MCF 10A (cell line): ENCODE measurements around the gene HNRNPA2B1. TPM values are rescaled to one million over a fixed set of nuclear protein-coding genes. Genes with fewer than 3 reads are reported as not detected.

Experiments
- BruUV-seq: library from RNA; stranded (reverse); fragments of 400-500 nt; replicated peaks from 2 replicates; lab custom pipeline; 2021; lab: Mats Ljungman, UMichigan
- CTCF ChIA-PET: fragments of 300-600 bp; sonication (Branson Sonifier 250); formaldehyde crosslinking; extraction: SDS; loops from one replicate; lab custom pipeline; 2021; ENCODE audit warnings: antibody characterized with exemption, inconsistent platforms; lab: Yijun Ruan, JAX
- POLR2A ChIA-PET: fragments of 300-600, 350-650 bp; sonication (Branson Sonifier 250); formaldehyde crosslinking; extraction: SDS; loops from one replicate; lab custom pipeline; 2020; ENCODE audit warnings: antibody characterized with exemption, inconsistent platforms; lab: Yijun Ruan, JAX
- DNase-seq: peaks from one replicate; pipeline ENCODE4 v3.0.0-alpha.2; 2018; ENCODE audit not compliant: unreplicated experiment
- H3K27ac Mint-ChIP-seq: one replicate; pipeline ENCODE4 v1.8.0; 2022; ENCODE audit warnings: mild to moderate bottlenecking, low read depth, mixed read lengths; ENCODE audit not compliant: unreplicated experiment
- H3K27me3 Mint-ChIP-seq: one replicate; pipeline ENCODE4 v1.8.0; 2022; ENCODE audit warnings: mixed read lengths; ENCODE audit not compliant: insufficient read depth, unreplicated experiment
- H3K36me3 Mint-ChIP-seq: one replicate; pipeline ENCODE4 v1.8.0; 2022; ENCODE audit warnings: mild to moderate bottlenecking, moderate library complexity, mixed read lengths; ENCODE audit not compliant: insufficient read depth, unreplicated experiment
- H3K4me1 Mint-ChIP-seq: one replicate; pipeline ENCODE4 v1.8.0; 2022; ENCODE audit warnings: mixed read lengths; ENCODE audit not compliant: insufficient read depth, unreplicated experiment
- H3K4me3 Mint-ChIP-seq: one replicate; pipeline ENCODE4 v1.8.0; 2022; ENCODE audit warnings: mild to moderate bottlenecking, moderate library complexity, mixed read lengths; ENCODE audit not compliant: unreplicated experiment
- H3K9me3 Mint-ChIP-seq: one replicate; pipeline ENCODE4 v1.8.0; 2022; ENCODE audit warnings: mixed read lengths; ENCODE audit not compliant: unreplicated experiment
- CTCF ChIP-seq: fragments of 200-600 bp; IDR thresholded peaks from one replicate; pipeline ENCODE4 v1.8.0; 2022; ENCODE audit warnings: antibody characterized with exemption, mild to moderate bottlenecking; ENCODE audit not compliant: unreplicated experiment
- intact Hi-C: fragments of 100-400 bp; cut with micrococcal nuclease; formaldehyde crosslinking; loops from 2 replicates; pipeline ENCODE4 v1.14.1; 2022
- total RNA-seq: library from RNA; stranded (reverse); gene quantifications from 2 replicates; pipeline ENCODE4 v1.2.3, GENCODE V29; 2022

Gene HNRNPA2B1
- total RNA-seq, 1 experiment from 2014 or later, result 646 TPM

- H3K9me3 Mint-ChIP-seq, result no peaks in the 10 kb centered on the region
- ChIA-PET CTCF (interaction anchor here (0.5 to 5.0 kb wide), 10 partner anchors 22 to 1254 kb away, joined by 3 to 123 read pairs (median 3); no protein-coding TSS in a partner anchor), POLR2A (interaction anchor here (0.6 to 12.9 kb wide), 46 partner anchors 8 to 1541 kb away, joined by 3 to 268 read pairs (median 4); partner anchors contain the start of genes HOXA1, HOXA5 and SNX10)
- peak overlapping the region; percentile 98 for H3K4me3 Mint-ChIP-seq
- BruUV-seq, result TSS peak; percentile 35
- H3K4me1 Mint-ChIP-seq, result peaks cover 37% of the 10 kb centered on the region
- no peaks in the 10 kb centered on the region for H3K27me3 Mint-ChIP-seq
- peak overlapping the region; percentile 99 for H3K27ac Mint-ChIP-seq
- peaks cover 80% of the 10 kb centered on the region for H3K36me3 Mint-ChIP-seq
- DNase-seq, result peak; percentile 68
- intact Hi-C loops, result loop anchor here (2.0 to 5.0 kb wide), 3 partner anchors 147 to 942 kb away; partner anchors contain the start of gene HOXA5
- no peak for TF ChIP-seq CTCF
These were observed 505 bp downstream of the HNRNPA2B1 start for GRCh38 chr7:26200038-26200443.

GRCh38 chr7:26199301-26200037, 1.1 kb downstream of the HNRNPA2B1 start:
- Mint-ChIP-seq H3K27ac (peak overlapping the region; percentile 99), H3K36me3 (peaks cover 85% of the 10 kb centered on the region), H3K27me3 (no peaks in the 10 kb centered on the region), H3K9me3 (no peaks in the 10 kb centered on the region), H3K4me1 (peaks cover 32% of the 10 kb centered on the region), H3K4me3 (peak overlapping the region; percentile 98)
- intact Hi-C loops, result loop anchor here (2.0 to 5.0 kb wide), 6 partner anchors 85 to 943 kb away; partner anchors contain the start of gene HOXA5
- no peak for DNase-seq
- no peak for TF ChIP-seq CTCF
- no TSS peak for BruUV-seq
- POLR2A ChIA-PET, result interaction anchor here (0.5 to 12.9 kb wide), 54 partner anchors 8 to 1575 kb away, joined by 3 to 268 read pairs (median 4); partner anchors contain the start of genes HOXA1, HOXA5, NFE2L3 and SNX10
- CTCF ChIA-PET, result interaction anchor here (0.5 to 5.0 kb wide), 15 partner anchors 14 to 1253 kb away, joined by 3 to 123 read pairs (median 4); no protein-coding TSS in a partner anchor

- peak overlapping the region; percentile 99 for H3K27ac Mint-ChIP-seq
- TF ChIP-seq CTCF, result no peak
- no peak for DNase-seq
- ChIA-PET POLR2A (interaction anchor here (0.5 to 12.9 kb wide), 31 partner anchors 7 to 1576 kb away, joined by 3 to 268 read pairs (median 4); partner anchors contain the start of genes HOXA5, NFE2L3 and SNX10), CTCF (interaction anchor here (0.6 to 5.0 kb wide), 21 partner anchors 11 to 649 kb away, joined by 3 to 123 read pairs (median 5); no protein-coding TSS in a partner anchor)
- peak overlapping the region; percentile 98 for H3K4me3 Mint-ChIP-seq
- peaks cover 25% of the 10 kb centered on the region for H3K4me1 Mint-ChIP-seq
- H3K27me3 Mint-ChIP-seq, result no peaks in the 10 kb centered on the region
- peaks cover 85% of the 10 kb centered on the region for H3K36me3 Mint-ChIP-seq
- intact Hi-C loops, result loop anchor here (1.0 to 5.0 kb wide), 5 partner anchors 86 to 306 kb away; no protein-coding TSS in a partner anchor
- H3K9me3 Mint-ChIP-seq, result no peaks in the 10 kb centered on the region
- BruUV-seq, result no TSS peak
These were observed 1.8 kb downstream of the HNRNPA2B1 start for GRCh38 chr7:26198781-26199169.
